Neural cell (in vitro differentiated cells): Measurements from ENCODE around the gene NDUFB7. TPM values are rescaled to one million over a fixed set of nuclear protein-coding genes. Genes with fewer than 3 reads are reported as not detected.

ENCODE experiments used
- H2AFZ ChIP-seq: fragments of 200-600, 300-800 bp; sonication (generic), shearing (Covaris generic); 2 replicates; pipeline ENCODE4 v1.6.0; 2014; ENCODE audit warnings: low read depth, mild to moderate bottlenecking, antibody characterized with exemption, low read length, moderate library complexity
- H3F3A ChIP-seq: fragments of 200-600 bp; shearing (Covaris generic); 2 replicates; pipeline ENCODE4 v1.6.1; 2016; ENCODE audit warnings: mild to moderate bottlenecking, moderate library complexity, mixed read lengths, antibody characterized with exemption, low read length; ENCODE audit not compliant: insufficient read depth, poor library complexity, severe bottlenecking
- H3K27ac ChIP-seq: fragments of 200-600, 300-800 bp; sonication (generic), shearing (Covaris generic); 2 replicates; pipeline ENCODE4 v1.5.1; 2014; ENCODE audit warnings: mild to moderate bottlenecking, low read length, moderate library complexity
- H3K27me3 ChIP-seq: fragments of 300-800, 200-600 bp; sonication (generic), shearing (Covaris generic); 2 replicates; pipeline ENCODE4 v1.6.0; 2014; ENCODE audit warnings: mild to moderate bottlenecking, low read depth, low read length, moderate library complexity; ENCODE audit not compliant: insufficient read depth
- H3K36me3 ChIP-seq: fragments of 300-800, 200-600 bp; sonication (generic), shearing (Covaris generic); 2 replicates; pipeline ENCODE4 v1.5.1; 2014; ENCODE audit warnings: mild to moderate bottlenecking, antibody characterized with exemption, low read length, moderate library complexity; ENCODE audit not compliant: insufficient read depth
- H3K4me2 ChIP-seq: fragments of 300-800, 200-600 bp; sonication (generic), shearing (Covaris generic); 2 replicates; pipeline ENCODE4 v1.6.0; 2014; ENCODE audit warnings: mild to moderate bottlenecking, low read length
- H3K4me3 ChIP-seq: fragments of 300-800, 200-600 bp; sonication (generic), shearing (Covaris generic); 2 replicates; pipeline ENCODE4 v1.5.1; 2014; ENCODE audit warnings: mild to moderate bottlenecking, low read length, moderate library complexity
- H3K79me2 ChIP-seq: fragments of 200-600 bp; shearing (Covaris generic); replicated peaks from 2 replicates; pipeline ENCODE4 v1.6.0; 2014; ENCODE audit warnings: mild to moderate bottlenecking, low read length, moderate library complexity; ENCODE audit not compliant: insufficient read depth
- H3K9ac ChIP-seq: fragments of 300-800, 200-600 bp; sonication (generic), shearing (Covaris generic); 2 replicates; pipeline ENCODE4 v1.6.1; 2016; ENCODE audit warnings: mild to moderate bottlenecking, low read length, mixed read lengths
- H3K9me2 ChIP-seq: fragments of 200-600 bp; shearing (Covaris generic); 2 replicates; pipeline ENCODE4 v1.6.1; 2016; ENCODE audit warnings: mild to moderate bottlenecking, low read length, mixed read lengths; ENCODE audit not compliant: insufficient read depth
- H3K9me3 ChIP-seq: fragments of 200-600, 300-800 bp; sonication (generic), shearing (Covaris generic); 2 replicates; pipeline ENCODE4 v1.6.1; 2016; ENCODE audit warnings: mild to moderate bottlenecking, mixed run types, low read length, moderate library complexity, mixed read lengths
- H4K20me1 ChIP-seq: fragments of 200-600 bp; shearing (Covaris generic); 2 replicates; pipeline ENCODE4 v1.6.1; 2016; ENCODE audit warnings: mild to moderate bottlenecking, mixed run types; ENCODE audit not compliant: insufficient read depth
- CTCF ChIP-seq: fragments of 450-650 bp; IDR thresholded peaks from 2 replicates; pipeline ENCODE4 v1.5.1; 2014; ENCODE audit warnings: antibody characterized with exemption, mild to moderate bottlenecking, moderate library complexity; ENCODE audit not compliant: poor library complexity, severe bottlenecking
- EP300 ChIP-seq: fragments of 450-650 bp; conservative IDR thresholded peaks from 2 replicates; pipeline ENCODE4 v1.6.1; 2014; ENCODE audit warnings: antibody characterized with exemption, mild to moderate bottlenecking, moderate library complexity; ENCODE audit not compliant: poor library complexity, severe bottlenecking
- EZH2 ChIP-seq: fragments of 200-600, 300-800 bp; shearing (Covaris generic), sonication (generic); IDR thresholded peaks from 2 replicates; pipeline ENCODE4 v1.6.1; 2014; ENCODE audit warnings: antibody characterized with exemption, low read length, borderline replicate concordance, mild to moderate bottlenecking; ENCODE audit not compliant: insufficient read depth, poor library complexity, severe bottlenecking
- MXI1 ChIP-seq: fragments of 450-650 bp; conservative IDR thresholded peaks from 2 replicates; pipeline ENCODE4 v1.6.1; 2014; ENCODE audit warnings: antibody characterized with exemption, mild to moderate bottlenecking; ENCODE audit not compliant: poor library complexity, severe bottlenecking
- POLR2AphosphoS5 ChIP-seq: IDR thresholded peaks from 2 replicates; pipeline ENCODE4 v1.6.1; 2012
- RAD21 ChIP-seq: fragments of 450-650 bp; conservative IDR thresholded peaks from 2 replicates; pipeline ENCODE4 v1.6.1; 2014; ENCODE audit warnings: antibody characterized with exemption, mild to moderate bottlenecking, moderate library complexity
- SMC3 ChIP-seq: fragments of 450-650 bp; conservative IDR thresholded peaks from 2 replicates; pipeline ENCODE4 v1.6.1; 2014; ENCODE audit warnings: antibody characterized with exemption, mild to moderate bottlenecking, moderate library complexity; ENCODE audit not compliant: poor library complexity
- TAF1 ChIP-seq: IDR thresholded peaks from 2 replicates; pipeline ENCODE4 v1.6.1; 2012; ENCODE audit warnings: low read depth
- polyA plus RNA-seq: library from polyadenylated mRNA; depleted of rRNA; stranded (reverse); fragments of >200 nt; gene quantifications from 2 replicates; pipeline ENCODE4 v1.2.3, GENCODE V29; 2014
- TF ChIP-seq, protein P1 (sequence below): IDR thresholded peaks from 2 replicates; pipeline ENCODE4 v1.6.1; 2012; ENCODE audit warnings: borderline replicate concordance

The NDUFB7 gene
- polyA plus RNA-seq, 1 donor from 2014 or later: 615 TPM

- TF ChIP-seq EP300: peak; percentile 11
- TF ChIP-seq, protein P1, sequence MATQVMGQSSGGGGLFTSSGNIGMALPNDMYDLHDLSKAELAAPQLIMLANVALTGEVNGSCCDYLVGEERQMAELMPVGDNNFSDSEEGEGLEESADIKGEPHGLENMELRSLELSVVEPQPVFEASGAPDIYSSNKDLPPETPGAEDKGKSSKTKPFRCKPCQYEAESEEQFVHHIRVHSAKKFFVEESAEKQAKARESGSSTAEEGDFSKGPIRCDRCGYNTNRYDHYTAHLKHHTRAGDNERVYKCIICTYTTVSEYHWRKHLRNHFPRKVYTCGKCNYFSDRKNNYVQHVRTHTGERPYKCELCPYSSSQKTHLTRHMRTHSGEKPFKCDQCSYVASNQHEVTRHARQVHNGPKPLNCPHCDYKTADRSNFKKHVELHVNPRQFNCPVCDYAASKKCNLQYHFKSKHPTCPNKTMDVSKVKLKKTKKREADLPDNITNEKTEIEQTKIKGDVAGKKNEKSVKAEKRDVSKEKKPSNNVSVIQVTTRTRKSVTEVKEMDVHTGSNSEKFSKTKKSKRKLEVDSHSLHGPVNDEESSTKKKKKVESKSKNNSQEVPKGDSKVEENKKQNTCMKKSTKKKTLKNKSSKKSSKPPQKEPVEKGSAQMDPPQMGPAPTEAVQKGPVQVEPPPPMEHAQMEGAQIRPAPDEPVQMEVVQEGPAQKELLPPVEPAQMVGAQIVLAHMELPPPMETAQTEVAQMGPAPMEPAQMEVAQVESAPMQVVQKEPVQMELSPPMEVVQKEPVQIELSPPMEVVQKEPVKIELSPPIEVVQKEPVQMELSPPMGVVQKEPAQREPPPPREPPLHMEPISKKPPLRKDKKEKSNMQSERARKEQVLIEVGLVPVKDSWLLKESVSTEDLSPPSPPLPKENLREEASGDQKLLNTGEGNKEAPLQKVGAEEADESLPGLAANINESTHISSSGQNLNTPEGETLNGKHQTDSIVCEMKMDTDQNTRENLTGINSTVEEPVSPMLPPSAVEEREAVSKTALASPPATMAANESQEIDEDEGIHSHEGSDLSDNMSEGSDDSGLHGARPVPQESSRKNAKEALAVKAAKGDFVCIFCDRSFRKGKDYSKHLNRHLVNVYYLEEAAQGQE: peak; percentile 45
- TF ChIP-seq SMC3: peak; percentile 19
- TF ChIP-seq MXI1: peak; percentile 55
- TF ChIP-seq CTCF: no peak
- TF ChIP-seq EZH2: no peak
- TF ChIP-seq POLR2AphosphoS5: peak; percentile 89
- no peak for TF ChIP-seq TAF1
- no peak for TF ChIP-seq RAD21
- peak within 1 kb of the TSS; percentile 89 for H3K9ac ChIP-seq
- no peaks in the 10 kb centered on the region for H4K20me1 ChIP-seq
- H3K4me2 ChIP-seq: peak within 1 kb of the TSS; percentile 86
- H3K79me2 ChIP-seq: peaks cover 21% of the 10 kb centered on the region
- H3K4me3 ChIP-seq: peak within 1 kb of the TSS; percentile 91
- no peaks in the 10 kb centered on the region for H3K36me3 ChIP-seq
- peak within 1 kb of the TSS; percentile 85 for H2AFZ ChIP-seq
- H3K9me2 ChIP-seq: no peaks in the 10 kb centered on the region
- H3K9me3 ChIP-seq: no peaks in the 10 kb centered on the region
- H3F3A ChIP-seq: no peaks in the 10 kb centered on the region
- peak within 1 kb of the TSS; percentile 90 for H3K27ac ChIP-seq
- H3K27me3 ChIP-seq: no peaks in the 10 kb centered on the region
Measured at GRCh38 chr19:14517840-14518505, 53.9 kb downstream of the NDUFB7 start, which contains the start of gene DNAJB1. Gene DNAJB1, minus strand, starts transcription at chr19:14518397. Its CDS starts 48 bp downstream, at chr19:14518349.

DNA sequence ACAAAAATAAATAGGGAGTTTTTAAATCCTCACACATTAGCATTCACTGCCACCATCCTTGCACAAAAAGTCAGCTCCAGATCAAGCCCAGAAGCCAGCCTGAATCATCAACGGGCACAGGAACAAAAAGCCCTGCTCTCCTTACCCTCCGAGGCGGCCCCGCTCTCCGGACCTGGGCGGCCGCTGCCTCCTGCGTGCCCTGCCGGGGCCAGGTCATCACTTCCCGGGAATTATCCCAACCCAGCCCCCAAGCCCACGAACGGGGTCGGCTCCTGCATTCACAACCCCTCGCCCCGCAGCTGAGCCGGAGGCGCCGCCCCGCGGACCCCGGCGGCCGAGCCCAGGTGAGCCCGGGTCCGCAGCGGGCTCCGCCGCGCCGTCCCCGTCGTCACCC, 54.4 kb downstream of the NDUFB7 start:
- H3K27me3 ChIP-seq: no peaks in the 10 kb centered on the region
- H3K27ac ChIP-seq: peak overlapping the region; percentile 90
- no peaks in the 10 kb centered on the region for H3K9me2 ChIP-seq
- H3K9me3 ChIP-seq: no peaks in the 10 kb centered on the region
- no peaks in the 10 kb centered on the region for H4K20me1 ChIP-seq
- H3K4me2 ChIP-seq: peak overlapping the region; percentile 86
- H3K4me3 ChIP-seq: peak overlapping the region; percentile 91
- no peak overlapping the region for H2AFZ ChIP-seq
- no peaks in the 10 kb centered on the region for H3K36me3 ChIP-seq
- H3K9ac ChIP-seq: peak overlapping the region; percentile 89
- no peak for TF ChIP-seq POLR2AphosphoS5
- TF ChIP-seq TAF1: no peak
- TF ChIP-seq RAD21: no peak
- TF ChIP-seq, protein P1: no peak
- no peak for TF ChIP-seq MXI1
- TF ChIP-seq EZH2: no peak
- TF ChIP-seq EP300: no peak
- TF ChIP-seq CTCF: no peak
- no peak for TF ChIP-seq SMC3
- peaks cover 21% of the 10 kb centered on the region for H3K79me2 ChIP-seq
- no peaks in the 10 kb centered on the region for H3F3A ChIP-seq
